ENCODE results near the gene C1orf21. TPM values are rescaled to one million over a fixed set of nuclear protein-coding genes. Genes with fewer than 3 reads are reported as not detected.
"Not testable (repeated sequence)": the region's sequence is repeated elsewhere in the genome, so short reads cannot be mapped to it uniquely, and the experiment has no call there.

The C1orf21 gene, protein sequence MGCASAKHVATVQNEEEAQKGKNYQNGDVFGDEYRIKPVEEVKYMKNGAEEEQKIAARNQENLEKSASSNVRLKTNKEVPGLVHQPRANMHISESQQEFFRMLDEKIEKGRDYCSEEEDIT
- 57.8 TPM for total RNA-seq

DNA sequence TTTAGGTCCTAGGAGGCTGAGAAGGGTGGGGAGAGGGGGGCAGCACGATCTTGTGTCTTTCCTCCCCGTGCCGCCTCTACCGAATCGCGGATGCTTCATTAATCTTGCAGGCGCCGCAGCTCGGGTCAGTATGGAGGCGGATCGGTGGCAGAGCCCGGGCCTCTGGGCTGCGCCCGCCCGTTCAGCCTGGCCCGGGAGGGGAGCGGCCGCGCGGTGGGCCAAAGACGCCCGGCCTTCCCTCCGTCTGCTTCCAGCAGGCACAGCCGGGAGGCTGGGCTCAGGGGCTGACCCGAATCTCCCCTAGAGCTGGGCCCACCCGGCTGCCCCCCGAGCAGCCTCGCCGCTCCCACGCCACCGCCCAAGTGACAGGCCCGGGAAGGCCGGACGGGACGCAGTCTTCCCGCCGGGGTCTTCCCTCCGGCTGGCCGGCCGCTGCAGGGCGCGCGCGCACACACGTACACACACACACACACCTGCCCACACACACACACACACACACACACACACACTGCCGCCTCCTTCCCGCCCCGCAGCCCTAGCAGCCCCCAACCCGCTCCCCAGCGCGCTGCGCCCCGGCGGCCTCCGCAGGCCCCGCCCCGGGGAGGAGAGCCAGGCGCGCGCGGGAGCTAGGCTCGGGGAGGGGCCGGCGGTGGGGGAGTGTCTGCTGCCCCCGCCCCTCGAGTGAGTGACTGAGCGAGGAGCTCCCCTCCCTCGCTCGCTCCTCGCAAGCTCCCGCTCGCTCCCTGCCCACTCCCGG, at the start of gene C1orf21:
Gene C1orf21, plus strand, starts transcription at position 718 of the 757 bp plus-strand sequence. CDS start 90,481 bp downstream, outside the sequence.
- peak; percentile 89 for DNase-seq (ENCODE audit: low spot score)

DNA sequence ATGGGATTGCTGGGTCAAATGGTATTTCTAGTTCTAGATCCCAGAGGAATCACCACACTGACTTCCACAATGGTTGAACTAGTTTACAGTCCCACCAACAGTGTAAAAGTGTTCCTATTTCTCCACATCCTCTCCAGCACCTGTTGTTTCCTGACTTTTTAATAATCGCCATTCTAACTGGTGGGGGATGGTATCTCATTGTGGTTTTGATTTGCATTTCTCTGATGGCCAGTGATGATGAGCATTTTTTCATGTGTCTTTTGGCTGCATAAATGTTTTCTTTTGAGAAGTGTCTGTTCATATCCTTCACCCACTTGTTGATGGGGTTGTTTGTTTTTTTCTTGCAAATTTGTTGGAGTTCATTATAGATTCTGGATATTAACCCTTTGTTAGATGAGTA, 49.0 kb upstream of the C1orf21 start:
- not testable (repeated sequence) for DNase-seq (ENCODE audit: low spot score)

DNA sequence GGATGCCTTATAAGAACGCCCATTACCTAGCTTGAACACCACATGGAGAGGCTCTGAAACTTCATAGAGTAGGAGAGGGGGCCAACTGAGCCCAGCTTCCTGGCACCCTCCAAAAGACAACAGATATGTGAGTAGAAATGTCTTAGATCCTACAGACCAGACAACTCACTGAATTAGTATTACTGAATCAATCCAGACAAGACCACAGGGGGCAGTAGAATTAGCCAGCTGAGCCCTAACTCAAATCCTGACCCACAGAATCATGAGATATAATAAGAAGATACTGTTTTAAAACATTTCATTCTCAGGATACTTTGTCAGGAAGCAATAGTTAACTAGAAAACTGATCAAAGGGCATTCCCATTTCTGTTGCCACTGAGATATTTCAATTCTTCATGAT, 45.8 kb upstream of the C1orf21 start:
- DNase-seq (ENCODE audit: low spot score), result no peak

DNA sequence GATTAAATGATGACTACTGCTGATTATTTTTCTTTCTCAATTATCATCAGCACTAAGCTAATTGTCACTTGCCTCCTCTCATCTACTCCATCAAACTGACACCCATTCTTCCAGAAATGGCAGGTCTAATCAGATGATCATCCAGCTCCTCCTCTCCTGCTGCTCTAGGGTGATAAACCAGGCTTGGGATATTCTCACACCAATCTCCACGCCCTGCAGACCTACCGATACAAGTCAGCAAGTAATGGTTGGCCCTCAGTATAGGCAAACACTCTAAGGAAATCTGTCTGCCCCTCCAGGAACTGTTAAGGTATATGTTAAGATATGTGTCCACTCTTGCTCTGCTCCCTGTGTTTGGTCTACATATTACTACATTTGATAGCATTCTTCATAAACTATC, 36.3 kb upstream of the C1orf21 start:
- no peak for DNase-seq (ENCODE audit: low spot score)

DNA sequence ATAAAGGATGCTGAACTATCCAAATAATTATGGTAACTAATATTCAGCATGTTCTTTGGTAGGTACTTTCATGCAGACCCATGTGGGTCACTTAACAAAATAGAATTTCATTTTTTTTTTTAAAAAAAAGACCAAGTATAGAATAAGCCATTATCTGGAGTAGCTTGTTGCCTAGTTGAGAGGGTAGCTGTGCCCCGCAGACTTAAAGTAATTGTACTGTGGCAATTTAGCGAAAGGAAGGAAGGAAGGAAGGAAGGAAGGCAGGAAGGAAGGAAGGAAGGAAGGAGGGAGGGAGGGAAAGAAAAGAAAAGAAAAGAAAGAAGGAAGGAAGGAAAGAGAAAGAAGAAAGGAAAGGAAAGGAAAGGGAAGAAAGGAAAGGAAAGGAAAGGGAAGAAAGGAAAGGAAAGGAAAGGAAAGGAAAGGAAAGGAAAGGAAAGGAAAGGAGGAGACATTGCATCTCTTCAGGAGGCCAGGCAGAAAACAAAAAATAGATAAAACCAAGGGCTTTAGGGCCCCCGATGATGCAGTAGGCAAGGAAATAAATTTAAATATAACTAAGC, 35.3 kb upstream of the C1orf21 start:
- no peak for DNase-seq (ENCODE audit: low spot score)

DNA sequence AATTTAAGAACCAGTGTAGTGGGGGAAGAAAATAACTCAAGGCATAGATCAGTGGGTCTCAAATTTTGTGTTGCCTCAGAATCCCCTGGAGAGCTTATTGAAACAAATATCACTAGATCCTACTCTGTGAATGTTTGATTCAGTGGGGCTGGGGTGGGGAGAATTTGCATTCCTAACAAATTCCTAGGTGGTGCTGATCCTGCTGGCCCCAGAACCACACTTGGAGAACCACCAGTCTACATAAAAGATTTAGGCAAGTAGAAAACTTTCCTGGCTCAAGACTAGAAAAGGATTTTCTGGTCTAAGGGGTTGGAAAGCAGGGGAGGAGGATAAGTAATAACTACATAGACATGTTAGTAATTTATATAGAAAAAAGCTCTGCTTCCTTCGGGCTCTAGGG, 34.1 kb upstream of the C1orf21 start:
- DNase-seq (ENCODE audit: low spot score), result no peak

DNA sequence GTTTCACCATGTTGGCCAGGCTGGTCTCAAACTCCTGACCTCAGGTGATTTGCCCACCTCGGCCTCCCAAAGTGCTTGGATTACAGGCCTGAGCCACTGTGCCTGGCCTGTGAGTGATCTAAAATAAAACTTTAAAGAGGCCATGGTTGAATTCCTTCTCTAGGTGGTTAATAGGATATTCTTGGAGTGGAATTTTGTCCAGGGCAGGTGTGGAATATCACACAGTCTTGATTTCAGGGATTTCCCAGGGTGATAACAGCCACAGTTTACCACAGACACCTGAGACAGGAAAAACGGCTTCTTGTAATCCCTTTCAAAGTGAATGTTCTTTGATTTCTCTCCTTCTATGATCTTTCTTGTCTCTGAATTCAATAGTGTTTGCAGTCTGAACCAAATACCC, 32.1 kb upstream of the C1orf21 start:
- no peak for DNase-seq (ENCODE audit: low spot score)

DNA sequence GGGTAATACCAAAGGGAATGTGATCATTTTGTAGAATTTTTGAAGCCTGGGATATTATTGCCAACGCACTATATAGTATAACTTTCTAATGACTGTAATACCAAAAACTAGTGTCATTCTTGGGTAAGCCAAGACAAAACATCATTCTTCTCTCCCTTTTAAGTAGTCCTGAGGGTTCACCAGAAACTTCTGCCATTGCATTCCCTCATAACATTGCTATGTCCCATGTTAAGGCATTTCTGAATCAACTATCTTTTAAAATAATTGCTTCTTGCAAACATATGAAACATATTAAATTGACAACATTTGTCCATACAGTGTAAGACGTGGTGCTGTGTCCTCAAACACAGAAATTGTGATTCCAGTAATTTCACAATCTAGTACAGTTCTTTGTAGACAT, 29.9 kb upstream of the C1orf21 start:
- no peak for DNase-seq (ENCODE audit: low spot score)

DNA sequence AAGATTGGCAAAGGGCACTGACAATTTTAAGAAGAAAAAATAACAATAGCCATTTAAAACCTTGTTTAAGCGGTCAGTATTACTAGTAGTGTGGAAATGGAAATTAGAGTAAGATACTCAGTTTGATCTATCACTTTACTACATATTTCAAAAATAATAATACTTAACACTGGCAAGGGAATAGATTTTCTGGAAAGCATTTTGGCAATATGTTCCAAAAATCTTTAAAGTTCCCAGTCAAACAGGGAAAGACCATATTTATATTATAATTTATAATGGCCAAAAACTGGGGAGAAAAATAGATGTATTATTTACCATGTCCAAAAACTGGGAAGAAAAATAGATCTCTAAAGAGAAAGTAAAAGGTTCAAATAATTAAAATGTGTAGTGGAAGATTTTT, 28.6 kb upstream of the C1orf21 start:
- DNase-seq (ENCODE audit: low spot score), result no peak

DNA sequence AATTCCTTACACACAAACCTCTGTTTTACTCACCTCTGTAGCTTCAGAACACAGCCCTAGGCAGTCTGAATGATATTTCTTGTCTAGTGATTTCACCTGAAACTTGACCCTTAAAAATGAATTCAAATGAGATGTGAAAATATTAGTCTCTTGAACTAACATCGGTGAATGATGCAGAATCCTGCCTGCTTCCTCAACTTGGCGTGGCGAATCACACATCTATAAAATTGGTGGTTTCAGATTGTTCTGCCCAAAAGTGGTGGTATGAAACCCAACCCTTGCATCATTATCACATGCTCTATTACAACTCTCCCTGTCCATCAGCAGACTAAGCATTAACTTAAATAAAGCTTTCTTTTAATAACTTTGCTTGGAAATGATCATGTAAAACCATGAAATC, 26.9 kb upstream of the C1orf21 start:
- no peak for DNase-seq (ENCODE audit: low spot score)

DNA sequence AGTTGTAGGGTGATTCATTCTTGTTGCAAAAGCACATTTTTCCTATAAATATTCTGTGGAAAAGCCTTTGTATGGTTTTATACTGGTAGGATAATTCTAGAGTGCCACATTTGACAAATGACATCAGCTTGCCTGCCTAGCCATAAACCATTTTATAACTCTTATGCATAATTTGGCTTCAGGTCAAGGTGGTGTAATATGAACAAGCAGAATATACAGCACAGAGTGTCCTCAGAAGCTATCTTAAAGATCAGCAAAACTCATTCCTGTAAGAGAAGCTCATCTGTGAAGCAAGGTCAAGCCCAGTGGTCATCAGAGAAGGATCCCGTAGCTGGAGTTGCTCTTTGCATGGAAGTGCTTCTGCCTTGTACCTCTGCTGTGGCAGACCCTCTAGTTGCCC, 24.0 kb upstream of the C1orf21 start:
- no peak for DNase-seq (ENCODE audit: low spot score)

DNA sequence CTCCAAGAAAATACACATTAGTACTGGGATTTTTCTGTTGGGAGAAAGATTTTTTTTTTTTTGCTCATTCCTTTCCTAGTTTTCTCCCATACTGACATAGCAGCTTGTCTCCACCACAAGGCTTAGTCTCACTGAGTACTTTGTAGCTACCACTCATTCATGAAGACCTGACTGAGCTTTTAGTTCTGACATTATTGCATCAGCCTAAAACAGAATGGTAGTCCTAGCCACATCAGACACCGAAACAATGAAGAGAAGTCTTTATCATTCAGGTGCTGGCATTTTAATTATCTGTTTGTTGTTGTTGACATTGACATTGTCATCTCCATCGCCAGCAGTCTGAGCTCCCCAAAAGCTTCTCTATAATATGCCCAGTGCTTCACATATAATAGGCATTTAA, 21.1 kb upstream of the C1orf21 start:
- DNase-seq (ENCODE audit: low spot score), result no peak

DNA sequence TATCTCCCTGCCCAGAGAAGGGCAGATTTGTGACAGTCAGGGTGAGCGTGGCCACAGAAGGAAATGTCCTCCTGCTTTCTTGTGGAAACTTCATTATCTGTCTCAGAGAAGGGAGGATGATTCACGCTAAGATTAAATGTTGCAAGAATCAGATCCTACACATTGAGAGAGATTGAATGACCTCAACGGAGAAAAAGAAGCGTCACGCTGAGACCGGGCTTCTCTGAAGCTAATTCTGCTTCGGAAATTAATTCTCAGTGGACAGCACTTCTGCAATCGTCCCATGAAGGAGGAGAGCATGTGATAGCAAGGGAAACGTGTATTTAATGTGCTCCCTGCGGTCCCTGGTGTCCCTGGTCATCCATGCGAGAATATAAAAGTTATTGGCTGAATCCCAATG, 19.8 kb upstream of the C1orf21 start:
- no peak for DNase-seq (ENCODE audit: low spot score)

DNA sequence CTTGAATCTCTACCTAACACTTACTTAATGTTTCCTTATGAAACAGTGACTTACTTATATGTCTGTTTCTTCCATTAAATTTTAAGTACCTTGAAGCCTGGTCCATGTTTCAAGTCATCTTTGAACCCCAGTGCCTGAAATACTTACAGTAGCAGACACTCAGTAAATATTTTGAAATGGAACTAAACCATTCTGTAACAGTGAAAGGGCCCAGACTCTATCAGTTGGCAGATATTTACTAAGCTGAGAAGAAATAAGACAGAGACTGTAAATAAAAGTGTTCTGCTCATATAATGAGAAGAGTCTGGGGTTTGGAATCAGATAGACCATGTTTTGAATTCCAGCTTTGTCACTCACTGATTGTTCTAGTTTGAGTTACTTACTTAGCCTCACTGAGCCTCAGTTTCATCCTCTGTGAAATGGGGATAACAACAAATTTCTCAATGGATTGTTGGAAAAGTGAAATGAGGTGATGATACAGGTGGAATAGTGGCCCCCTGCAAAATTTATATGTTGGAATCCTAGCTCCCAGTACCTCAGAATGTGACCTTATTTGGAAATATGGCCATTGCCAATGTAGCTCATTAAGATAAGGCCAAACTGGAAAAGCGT, 19.3 kb upstream of the C1orf21 start:
- no peak for DNase-seq (ENCODE audit: low spot score)

DNA sequence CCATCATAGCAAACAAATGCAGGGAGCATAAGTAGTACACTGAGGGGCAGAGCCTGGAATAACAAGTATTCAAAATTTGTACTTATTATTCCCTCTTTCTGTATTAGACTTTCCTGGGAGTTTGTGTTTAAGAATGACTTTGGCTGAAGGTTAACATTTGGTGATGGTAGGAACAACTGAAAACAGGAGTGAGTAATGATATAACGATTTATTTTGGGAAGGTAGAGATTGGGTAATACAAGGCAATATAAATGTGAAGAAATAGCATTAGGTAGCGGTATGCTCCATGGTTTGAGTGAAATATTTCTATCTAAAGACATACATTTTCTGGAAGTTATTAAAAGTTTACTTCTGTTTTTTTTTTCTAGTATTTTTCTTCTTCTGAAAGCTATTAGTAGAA, 18.5 kb upstream of the C1orf21 start:
- DNase-seq (ENCODE audit: low spot score), result no peak

DNA sequence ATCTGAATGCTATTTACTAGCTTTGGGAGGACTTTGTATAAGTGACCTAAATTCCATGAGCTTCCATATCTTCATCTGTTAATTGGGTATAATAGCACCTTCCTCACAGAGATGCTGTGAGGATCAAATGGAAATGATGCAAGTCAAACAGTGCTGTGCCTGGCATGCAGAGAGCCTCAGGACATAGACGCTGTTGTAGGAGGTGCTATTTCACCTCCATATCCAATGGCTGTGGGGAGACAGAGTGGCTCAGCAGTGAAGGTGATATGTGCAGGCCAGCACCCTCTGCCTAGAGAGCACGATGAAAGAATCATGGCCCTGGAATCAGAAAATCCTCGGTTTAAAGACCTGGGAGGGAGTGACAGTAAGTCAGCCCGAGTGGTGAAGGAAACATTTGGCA, 16.0 kb upstream of the C1orf21 start:
- no peak for DNase-seq (ENCODE audit: low spot score)

DNA sequence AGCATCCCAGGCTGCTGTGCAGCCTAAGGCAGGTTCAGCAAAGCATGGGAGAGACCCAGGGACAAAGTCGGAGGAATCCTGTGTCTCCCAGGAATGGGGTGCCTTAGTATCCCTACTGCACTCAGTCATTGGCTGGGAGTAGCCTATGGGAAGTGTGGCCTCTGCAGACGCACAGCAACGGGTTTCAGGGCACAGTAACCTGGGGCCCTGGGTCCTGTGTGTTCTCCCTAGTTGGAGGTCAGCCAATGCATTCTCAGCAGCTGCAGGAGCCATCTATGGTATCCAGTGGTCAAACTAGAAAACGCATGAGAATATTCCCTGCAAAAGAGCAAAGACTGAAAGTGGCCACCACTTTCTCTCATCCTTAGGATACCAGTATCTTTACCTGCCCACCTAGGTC, 13.7 kb upstream of the C1orf21 start:
- no peak for DNase-seq (ENCODE audit: low spot score)

DNA sequence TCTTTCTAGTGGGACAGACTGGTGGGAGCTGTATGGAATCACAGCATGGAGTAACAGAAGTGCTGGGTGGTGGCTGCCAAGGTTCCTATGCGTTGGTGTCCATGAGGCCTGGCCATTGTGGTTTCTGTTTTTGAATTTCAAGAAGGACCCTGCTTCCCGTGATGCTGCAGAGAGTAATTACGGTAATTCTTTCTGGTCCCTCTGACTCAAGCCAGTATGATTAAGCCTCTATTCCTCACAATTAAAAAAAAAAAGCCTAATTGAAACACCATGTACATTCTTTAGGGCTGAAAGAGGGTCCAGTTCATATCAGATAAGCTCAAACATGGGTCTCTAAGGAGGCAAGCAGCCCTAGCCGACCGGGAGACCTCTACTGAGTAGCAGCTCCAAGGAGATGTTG, 10.5 kb upstream of the C1orf21 start:
- no peak for DNase-seq (ENCODE audit: low spot score)

DNA sequence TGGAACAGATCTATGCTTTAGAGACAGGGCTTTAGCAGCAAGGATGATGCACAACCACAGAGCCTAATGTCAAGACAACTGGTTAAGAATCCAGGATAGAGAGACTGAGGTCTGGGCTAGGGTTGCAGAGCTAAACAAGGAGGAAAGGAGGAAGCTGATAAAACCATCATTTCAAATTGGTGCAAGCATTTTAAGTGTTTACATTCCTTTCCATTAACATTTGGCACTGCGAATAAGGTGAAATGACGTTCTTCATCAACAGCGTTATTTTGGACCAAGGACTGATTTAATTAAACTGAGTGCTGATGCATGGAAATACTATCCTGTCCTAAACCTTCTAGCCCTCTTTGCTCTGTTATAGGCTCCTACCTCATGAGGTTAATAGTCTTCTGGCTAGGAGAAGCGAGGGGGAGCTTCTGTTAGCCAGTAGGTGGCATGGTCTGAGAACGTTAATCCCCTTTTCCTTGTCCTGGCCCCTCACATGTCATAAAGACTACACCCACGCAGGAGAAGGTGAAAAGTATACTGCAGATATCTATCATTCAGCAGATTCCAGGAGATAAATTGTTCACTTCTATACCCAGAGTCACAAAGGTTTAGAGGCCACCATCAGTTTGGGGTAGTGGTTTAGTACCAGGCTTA, 7.6 kb upstream of the C1orf21 start:
- DNase-seq (ENCODE audit: low spot score), result no peak

DNA sequence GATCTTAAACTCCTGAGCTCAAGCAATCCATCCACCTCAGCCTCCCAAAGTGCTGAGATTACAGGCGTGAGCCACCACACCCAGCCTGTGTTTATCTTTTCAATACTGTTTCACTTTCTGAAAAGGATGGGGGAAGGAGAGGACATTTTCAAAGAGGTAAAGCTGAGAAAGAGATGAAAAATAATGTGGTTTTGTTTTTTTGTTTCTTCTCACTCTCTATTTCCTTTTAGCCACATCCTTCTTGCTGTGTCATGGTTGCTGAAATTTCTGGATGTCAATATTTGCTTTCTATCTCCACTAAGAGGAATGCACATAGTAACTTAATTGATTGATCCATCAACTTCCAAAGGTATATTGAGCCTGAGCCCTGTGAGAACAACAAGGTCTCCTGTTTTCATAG, 6.4 kb upstream of the C1orf21 start:
- DNase-seq (ENCODE audit: low spot score), result no peak

DNA sequence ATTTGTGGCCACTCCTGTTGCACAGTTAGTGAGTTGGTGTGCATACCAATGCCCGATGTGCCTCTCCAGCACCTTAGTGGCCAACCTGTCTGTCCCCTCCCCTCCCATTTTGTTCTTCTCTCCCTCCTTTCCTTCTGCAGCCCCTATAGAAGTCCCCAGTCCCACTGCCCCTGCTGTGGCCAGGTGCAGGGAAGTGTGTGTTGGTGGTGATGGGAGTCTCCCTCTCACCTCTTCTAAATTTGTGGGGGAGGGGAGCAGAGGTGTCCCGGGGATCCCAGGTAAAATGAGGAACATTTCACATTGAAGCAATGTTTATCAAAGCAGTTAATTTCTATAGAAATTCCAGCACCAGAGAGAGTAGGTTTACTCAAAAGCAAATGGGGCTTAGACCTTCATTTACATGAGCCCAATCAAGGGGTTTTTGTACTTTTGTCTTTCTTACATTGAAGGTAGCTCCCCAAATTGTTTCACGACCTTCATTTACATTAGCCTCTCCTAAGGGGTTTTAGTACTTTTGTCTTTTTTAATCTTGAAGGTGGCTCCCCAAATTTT, 3.0 kb upstream of the C1orf21 start:
- DNase-seq (ENCODE audit: low spot score), result no peak

DNA sequence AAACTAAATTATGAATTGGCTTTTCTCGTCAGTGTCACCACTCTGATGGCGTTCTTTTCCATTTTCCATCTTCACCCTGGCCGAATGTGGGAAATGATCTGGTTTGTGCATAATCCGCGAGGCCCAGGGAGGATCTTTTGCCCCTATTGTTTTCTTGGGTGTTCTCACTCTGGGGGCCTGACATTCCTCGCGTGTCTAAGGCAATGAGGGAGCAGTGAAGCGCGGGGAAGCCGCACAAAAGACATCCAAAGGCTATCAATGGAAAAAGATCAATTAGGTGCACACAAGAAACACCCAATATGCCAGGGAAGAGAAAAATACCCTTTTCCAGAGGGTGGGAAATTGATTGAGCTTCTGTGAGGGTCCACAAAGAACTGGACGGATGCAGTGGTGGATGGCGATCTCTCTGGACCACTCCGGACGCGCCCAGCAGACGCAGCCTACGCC, 941 bp upstream of the C1orf21 start:
- no peak for DNase-seq (ENCODE audit: low spot score)

Data from mucosa of gallbladder (tissue), 1 donor.